Activated T-cell treated with anti-CD3 and anti-CD28 coated beads for 4 hours (primary cell): ENCODE results near the gene SLC13A5.
A peak's percentile ranks its signal among the peaks of the same experiment; 100 is the strongest.
"Not testable (repeated sequence)": the region's sequence is repeated elsewhere in the genome, so short reads cannot be mapped to it uniquely, and the experiment has no call there.

ENCODE experiments used
- DNase-seq: peaks from one replicate; pipeline ENCODE4 v3.0.0-alpha.2; 2020

SLC13A5 gene

GRCh38 chr17:6658411-6658810 lies 54.8 kb downstream of the SLC13A5 start:
- not testable (repeated sequence) for DNase-seq

DNA sequence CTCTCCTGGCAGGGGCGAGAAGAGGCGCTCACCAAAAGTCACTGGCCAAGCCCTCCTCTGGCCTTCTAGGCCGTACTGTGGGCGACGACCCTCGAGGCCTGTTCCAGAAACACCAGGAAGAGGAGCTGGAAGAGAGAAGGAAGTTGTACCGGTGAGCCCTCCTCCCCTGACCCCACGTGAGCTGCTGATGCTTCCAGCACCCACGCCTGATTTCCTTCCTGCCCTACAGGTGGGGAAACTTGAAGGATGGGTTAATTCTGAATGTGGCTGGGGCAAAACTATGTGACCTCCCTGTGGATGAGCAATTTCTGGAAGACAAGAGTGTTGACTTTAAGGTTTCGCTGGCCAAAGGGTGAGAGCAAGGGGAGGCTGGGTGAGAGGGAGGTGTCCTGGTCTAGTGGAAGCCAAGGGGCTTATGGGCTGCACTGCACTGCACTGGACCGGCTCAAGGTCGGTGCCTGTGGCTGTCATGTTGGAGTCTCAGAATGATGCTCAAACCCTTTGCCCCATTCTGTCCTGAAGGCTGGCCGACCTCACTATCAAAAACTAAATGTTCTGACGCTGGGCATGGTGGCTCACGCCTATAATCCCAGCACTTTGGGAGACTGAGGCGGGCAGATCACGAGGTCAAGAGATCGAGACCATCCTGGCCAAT lies 55.4 kb downstream of the SLC13A5 start:
- no peak for DNase-seq

DNA sequence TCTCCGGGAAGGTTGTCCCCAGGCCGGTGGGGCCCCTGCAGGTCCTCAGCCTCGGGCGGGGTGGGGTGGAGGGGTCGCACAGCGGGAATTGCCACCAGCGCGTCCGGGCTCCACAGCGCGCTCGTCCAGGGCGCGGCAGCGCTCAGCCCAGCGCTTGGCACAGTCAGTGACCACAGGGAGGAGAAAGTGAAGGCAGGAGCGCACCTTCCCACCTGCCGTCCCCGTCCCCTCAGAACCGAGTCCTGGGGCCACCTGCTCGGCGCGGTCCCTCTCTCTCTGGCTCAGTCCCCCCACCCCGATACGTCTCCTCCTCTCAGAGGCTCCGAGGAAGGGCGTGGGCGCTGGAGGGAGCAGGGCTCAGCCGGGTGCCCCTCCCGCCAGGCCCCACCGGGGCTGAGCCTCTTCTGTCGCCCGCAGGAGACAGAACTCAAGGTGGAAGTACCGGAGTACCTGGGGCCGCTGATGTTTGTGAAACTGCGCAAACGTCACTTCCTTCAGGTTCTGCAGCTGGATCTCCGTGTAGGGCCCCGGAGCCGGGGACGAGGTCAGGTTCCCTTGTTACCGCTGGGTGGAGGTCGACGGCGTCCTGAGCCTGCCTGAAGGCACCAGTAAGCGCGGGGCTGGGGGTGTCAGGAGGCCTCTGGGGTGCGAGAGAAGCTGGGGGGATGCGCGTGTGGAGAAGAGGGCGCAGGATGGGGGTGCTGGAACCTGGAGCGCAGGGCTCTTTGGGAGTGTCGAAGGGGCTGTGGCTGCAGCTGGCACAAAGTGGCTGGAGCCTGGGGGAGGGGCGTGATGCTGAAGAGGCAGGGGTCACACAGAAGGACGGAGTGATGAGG lies 56.2 kb downstream of the SLC13A5 start:
- DNase-seq, result not testable (repeated sequence)

- not testable (repeated sequence) for DNase-seq
Observed at GRCh38 chr17:6655732-6656361, 57.3 kb downstream of the SLC13A5 start.

DNA sequence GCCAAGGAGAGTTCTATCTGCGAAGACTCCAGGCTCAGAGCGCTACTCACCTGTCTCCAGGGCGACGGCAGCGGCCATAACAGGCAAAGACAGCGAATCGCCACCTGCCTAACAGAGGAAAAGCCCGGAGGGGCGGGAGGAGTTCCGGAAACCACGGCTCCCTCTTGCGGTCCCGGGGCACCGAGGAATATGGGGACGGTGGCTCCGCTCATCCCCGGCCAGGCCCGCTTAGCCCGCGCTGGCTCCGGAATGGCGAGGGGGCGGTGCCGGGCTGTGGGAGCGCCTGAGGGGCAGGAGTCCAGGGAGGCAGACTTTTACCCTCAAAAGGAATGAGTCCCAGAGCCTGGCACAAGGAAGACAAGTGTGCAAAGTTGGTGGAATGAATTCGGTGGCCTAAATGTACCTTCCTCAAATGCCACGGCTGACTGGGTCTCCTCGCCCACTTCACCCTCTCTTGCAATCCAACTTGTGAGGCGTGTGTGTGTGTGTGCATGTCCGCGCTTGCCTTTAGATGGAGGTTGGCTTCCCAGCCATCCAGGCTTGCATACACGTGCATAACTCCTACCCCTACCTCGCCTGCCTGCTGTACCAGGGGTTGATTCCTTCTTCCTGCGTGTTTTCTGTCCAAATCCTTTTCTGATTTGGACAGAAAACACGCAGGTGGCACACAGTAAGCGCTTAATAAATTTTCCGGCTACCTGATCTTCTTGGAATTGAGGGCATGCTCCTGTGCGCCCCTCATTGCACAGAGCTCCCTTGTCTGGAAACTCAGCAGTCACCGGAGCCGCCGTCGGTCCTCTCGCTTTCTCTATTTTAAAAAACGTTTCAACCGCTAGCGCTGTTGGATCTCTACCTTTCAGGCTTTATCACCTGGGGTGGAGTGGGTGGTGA lies 58.1 kb downstream of the SLC13A5 start:
- DNase-seq, result no peak

DNA sequence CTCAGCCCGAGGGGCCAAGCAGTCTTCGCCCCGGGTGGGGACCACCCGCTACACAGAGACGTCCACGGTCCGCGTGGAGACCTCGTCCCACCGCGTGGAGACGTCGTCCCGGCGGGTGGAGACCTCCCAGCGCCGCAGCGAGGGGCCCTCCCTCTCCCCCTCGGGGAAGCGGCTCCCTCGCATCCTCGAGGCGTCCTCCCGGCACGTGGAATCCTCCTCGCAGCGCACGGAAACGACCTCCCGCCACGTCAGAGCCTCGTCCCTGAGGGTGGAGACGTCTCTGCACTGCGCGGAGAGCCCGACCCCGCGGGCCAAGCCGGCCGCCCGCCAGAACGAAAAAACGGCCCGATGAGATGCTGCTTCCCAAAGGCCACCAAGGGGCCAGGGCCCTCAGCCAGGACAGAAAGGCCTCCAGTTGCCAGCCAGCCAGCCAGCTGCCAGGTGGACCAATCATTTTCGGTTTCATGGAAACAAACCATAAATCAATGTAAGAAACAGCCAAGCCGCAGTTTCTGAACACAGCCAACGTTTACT lies 61.2 kb downstream of the SLC13A5 start:
- DNase-seq, result no peak

DNA sequence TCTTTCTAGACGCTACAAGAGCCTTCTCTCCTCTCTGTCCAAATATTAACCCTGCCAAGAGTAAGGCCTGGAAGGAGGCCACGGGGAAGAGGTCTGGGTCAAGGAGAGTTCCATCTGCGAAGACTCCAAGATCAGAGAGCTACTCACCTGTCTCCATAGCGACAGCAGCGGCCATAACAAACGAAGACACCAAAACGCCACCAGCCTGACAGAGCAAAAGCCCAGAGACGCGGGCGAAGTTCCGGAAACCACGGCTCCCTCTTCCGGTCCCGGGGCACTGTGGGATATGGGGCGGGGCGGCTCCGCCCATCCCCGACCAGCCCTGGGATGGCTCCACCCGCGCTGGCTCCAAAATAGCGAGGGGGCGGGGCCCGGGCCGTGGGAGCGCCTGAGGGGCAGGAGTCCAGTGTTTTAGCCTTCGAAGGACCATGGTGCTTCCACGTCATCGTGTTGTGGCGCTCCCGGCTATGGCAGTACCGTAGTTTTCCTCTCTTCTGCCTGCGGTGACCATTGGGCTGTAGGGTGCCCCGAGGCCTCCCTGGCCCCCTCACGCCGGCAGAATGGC lies 61.7 kb downstream of the SLC13A5 start, which contains the start of the genes C17orf100 and MED31:
C17orf100 (plus strand) TSS at position 409 of the 565 bp plus-strand sequence; CDS start at position 561, 152 bp downstream.
MED31 (minus strand) TSS at position 252 of the 565 bp plus-strand sequence; CDS start at position 175, 77 bp downstream.
- DNase-seq, result peak; percentile 91

GRCh38 chr17:6648181-6648580 lies 65.0 kb downstream of the SLC13A5 start:
- no peak for DNase-seq

- no peak for DNase-seq
Observed at GRCh38 chr17:6643451-6644125, 69.6 kb downstream of the SLC13A5 start.

- DNase-seq, result no peak
Observed at GRCh38 chr17:6642592-6642991, 70.6 kb downstream of the SLC13A5 start.

GRCh38 chr17:6641247-6641863 lies 71.8 kb downstream of the SLC13A5 start:
- DNase-seq, result no peak

DNA sequence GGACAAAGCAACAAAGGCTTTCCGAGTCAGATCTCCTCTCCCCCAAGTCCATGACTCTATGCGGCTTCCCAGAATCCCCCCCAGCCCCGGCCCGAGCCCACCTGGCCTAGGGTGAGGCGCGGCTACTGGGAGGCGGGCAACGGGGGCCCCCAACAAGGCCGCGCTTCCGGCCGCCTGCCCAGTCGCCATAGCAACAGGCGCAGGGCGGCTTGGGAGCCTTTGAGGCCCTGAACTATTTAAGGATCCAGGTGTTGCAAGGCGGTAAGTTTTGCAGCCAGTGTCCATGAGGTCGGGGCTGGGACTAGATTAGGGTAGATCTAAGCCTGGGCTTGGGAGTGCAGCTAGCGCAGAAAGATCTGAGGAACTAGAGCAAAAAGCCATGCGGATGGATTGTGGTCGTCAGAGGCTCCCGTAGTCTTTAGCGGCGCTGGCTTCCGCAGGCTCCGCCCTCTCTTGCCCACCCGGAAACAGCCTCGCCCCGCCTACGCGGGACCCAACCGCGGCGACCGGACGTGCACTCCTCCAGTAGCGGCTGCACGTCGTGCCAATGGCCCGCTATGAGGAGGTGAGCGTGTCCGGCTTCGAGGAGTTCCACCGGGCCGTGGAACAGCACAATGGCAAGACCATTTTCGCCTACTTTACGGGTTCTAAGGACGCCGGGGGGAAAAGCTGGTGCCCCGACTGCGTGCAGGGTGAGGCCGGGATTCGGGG lies 72.5 kb downstream of the SLC13A5 start, which contains the start of the genes KIAA0753 and TXNDC17:
KIAA0753 (minus strand) TSS at position 176 of the 711 bp plus-strand sequence. CDS start 5,608 bp downstream, outside the sequence.
TXNDC17 (plus strand) TSS at position 525 of the 711 bp plus-strand sequence; CDS start at position 548, 23 bp downstream.
- DNase-seq, result peak; percentile 79

DNA sequence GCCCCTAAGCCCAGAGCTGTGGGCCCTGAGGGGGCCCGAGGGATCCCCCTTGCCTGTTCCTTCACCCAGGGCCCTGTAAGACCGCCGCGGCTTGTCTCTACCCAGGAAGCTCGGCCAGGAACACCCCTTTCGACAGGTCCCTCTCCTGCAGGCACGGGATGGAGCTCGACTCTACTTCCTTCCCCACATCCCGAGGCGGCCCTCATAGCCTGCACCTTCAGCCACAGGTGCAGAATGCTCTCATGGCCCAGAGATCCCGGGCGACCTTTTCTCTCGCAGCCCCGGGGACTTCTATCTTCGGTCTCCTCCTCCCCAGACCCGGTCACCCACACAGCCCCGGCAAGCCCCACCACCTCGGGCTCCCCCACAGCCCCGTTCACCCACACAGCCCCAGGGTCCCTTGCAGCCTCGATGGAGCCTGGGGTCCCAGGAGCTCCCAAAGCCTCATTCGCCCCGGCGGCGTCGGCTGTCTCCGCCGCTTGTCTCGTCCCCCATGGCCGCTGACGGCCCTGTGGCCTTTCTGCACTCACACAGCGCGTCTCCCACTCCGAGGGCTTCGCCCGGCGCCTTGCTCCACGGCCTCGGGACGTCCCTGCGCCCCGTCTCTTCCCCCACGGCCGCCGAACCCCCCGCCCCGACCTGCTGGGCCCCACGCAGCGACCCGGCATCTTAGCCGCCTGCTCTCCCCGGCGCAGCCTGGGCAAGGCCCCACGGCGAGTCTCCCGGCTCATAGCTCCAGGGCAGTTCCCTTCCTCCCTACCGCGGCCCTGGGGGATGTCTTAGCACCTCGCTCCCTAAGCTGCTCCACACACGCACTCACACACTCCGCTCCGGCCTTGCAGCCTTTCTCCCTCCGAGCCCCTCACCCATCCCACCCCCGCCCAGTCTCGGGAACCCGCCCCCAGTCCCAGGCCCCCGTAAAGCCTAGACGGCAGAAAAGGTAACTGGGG lies 73.3 kb downstream of the SLC13A5 start:
- DNase-seq, result no peak

DNA sequence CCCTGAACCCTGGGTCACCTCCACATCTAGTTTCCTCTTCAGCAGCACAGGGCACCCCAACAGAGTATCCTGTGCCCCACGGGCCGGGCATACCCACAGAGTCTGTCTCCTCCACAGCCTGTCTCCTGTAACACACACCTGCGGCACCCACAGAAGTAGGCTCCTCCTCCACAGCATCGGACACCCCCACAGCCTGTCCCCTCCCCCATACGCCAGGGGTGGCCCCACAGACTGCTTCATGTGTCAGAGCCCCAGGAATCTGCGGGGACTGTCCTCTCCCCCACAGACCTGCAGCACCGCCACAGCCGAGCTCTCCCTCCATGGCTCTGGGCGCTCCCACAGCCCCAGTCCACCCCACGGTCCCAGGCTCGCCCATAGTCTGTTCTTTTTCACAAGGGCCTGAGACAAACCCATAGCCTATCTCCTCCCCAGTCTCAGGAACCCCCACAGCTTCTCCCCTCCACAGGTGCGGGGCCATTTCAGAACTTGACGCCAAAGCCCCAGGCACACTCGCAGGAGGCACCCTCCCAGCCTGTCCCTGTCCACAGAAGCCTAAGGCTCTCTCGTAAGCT lies 74.1 kb downstream of the SLC13A5 start:
- DNase-seq, result no peak

GRCh38 chr17:6638046-6638908 lies 74.9 kb downstream of the SLC13A5 start:
- no peak for DNase-seq

DNA sequence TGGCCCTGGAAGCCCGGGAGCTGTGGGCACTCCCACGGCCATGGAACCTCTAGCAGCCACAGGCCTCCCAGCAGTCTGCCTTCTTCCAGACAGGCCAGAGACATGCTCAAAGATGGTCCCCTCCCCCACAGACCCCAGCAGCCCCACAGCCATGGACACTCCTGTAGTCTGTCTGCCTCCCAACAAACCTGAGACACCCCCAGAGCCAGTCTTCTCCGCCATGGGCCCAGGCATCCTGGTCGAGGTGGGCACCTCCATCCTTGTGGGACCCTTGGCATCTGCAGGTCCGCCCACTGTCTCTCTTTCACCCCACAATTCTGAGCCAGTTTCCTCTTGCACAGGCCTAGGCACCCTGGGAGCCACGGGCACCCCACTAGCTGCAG lies 75.7 kb downstream of the SLC13A5 start:
- no peak for DNase-seq
